Measurements from ENCODE around the gene GPHA2. TPM values are rescaled to one million over a fixed set of nuclear protein-coding genes. Genes with fewer than 3 reads are reported as not detected.
A peak's percentile ranks its signal among the peaks of the same experiment; 100 is the strongest.

Gene GPHA2
- total and polyA plus RNA-seq, 2 experiments from 2014 or later: not detected

DNA sequence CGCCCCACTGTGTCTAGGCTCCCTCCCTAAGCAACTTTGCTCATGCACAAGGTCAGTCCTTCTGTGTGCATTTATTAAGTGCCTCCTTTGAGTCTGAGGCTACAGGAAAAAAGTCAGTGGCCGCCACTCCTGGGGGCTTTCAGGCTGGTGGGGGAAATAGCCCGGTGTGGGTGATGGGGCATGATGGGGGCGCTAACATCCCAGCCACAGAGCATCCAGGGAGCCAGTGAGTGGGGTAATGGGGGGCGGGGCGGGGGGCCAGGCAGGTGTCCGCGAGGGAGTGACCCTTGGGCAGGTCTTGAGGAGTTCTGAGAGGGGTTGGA lies 47.3 kb downstream of the GPHA2 start:
- Histone ChIP-seq H3K27ac (peak overlapping the region; percentile 92), H4K20me1 (ENCODE audit: insufficient read depth, poor library complexity, severe bottlenecking) (no peaks in the 10 kb centered on the region), H2AFZ (peak overlapping the region; percentile 60), H3K27me3 (no peaks in the 10 kb centered on the region), H3K4me3 (no peak overlapping the region), H3K79me2 (peaks cover 24% of the 10 kb centered on the region), H3K36me3 (replicated peaks; ENCODE audit: insufficient read depth, low read depth) (no peaks in the 10 kb centered on the region), H3K9me2 (replicated peaks; ENCODE audit: insufficient read depth) (no peaks in the 10 kb centered on the region), H3K4me2 (peak overlapping the region; percentile 71), H3K9me3 (ENCODE audit: low read depth) (no peaks in the 10 kb centered on the region), H3K4me1 (ENCODE audit: insufficient read depth) (peaks cover 38% of the 10 kb centered on the region)
- 62% methylated on average over 6 of the region's 8 CpGs for WGBS (ENCODE audit: low lambda C conversion rate, missing lambda C conversion rate)
- no peak for DNase-seq (ENCODE audit: low spot score)
- no peak for TF ChIP-seq EZH2 (IDR thresholded peaks at IDR 0.05; ENCODE audit: borderline replicate concordance)
- TF ChIP-seq, protein P1, sequence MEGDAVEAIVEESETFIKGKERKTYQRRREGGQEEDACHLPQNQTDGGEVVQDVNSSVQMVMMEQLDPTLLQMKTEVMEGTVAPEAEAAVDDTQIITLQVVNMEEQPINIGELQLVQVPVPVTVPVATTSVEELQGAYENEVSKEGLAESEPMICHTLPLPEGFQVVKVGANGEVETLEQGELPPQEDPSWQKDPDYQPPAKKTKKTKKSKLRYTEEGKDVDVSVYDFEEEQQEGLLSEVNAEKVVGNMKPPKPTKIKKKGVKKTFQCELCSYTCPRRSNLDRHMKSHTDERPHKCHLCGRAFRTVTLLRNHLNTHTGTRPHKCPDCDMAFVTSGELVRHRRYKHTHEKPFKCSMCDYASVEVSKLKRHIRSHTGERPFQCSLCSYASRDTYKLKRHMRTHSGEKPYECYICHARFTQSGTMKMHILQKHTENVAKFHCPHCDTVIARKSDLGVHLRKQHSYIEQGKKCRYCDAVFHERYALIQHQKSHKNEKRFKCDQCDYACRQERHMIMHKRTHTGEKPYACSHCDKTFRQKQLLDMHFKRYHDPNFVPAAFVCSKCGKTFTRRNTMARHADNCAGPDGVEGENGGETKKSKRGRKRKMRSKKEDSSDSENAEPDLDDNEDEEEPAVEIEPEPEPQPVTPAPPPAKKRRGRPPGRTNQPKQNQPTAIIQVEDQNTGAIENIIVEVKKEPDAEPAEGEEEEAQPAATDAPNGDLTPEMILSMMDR (IDR thresholded peaks at IDR 0.05; ENCODE audit: poor library complexity): no peak
- no peak for TF ChIP-seq EZH2phosphoT487 (IDR thresholded peaks at IDR 0.05; ENCODE audit: low read depth, severe bottlenecking, unreplicated experiment)

DNA sequence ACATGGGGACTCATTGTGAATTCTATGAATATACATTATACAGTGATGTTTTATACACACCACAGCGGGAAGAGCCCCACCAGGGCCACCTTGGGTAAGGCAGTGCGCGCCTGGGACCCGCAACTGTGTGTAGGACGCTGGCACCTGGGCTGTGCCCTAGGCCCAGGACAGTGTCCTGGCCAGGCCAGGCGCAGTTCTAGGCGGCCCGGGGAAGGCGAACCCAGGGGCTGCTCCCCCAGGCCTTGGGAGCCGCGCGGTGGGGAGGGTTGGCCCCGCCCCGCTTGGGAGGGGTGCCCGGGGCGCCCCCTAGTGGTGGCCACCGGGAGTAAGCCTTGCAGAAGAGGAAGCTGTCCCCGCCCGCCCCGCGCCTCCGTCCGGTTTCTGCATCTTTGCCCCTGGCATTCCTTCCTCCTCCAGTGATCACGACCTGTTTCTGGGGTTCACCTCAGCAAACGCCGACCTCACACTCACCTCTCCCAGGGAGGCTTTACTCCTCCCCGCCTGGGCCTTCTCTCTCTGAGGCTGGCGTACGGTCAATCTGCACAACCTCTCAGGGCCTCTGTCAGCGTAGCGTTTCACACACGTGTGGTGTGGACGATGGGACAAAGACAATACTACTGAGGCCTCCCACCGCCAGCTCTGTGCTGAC lies 47.8 kb downstream of the GPHA2 start:
- Histone ChIP-seq H3K27ac (peak overlapping the region; percentile 92), H3K36me3 (replicated peaks; ENCODE audit: insufficient read depth, low read depth) (no peaks in the 10 kb centered on the region), H4K20me1 (ENCODE audit: insufficient read depth, poor library complexity, severe bottlenecking) (no peaks in the 10 kb centered on the region), H3K4me3 (no peak overlapping the region), H3K4me1 (ENCODE audit: insufficient read depth) (peaks cover 38% of the 10 kb centered on the region), H3K9me2 (replicated peaks; ENCODE audit: insufficient read depth) (no peaks in the 10 kb centered on the region), H3K27me3 (no peaks in the 10 kb centered on the region), H3K79me2 (peaks cover 21% of the 10 kb centered on the region), H3K9me3 (ENCODE audit: low read depth) (no peaks in the 10 kb centered on the region), H2AFZ (peak overlapping the region; percentile 60), H3K4me2 (peak overlapping the region; percentile 71)
- peak; percentile 89 for DNase-seq (ENCODE audit: low spot score)
- no peak for TF ChIP-seq EZH2 (IDR thresholded peaks at IDR 0.05; ENCODE audit: borderline replicate concordance)
- no peak for TF ChIP-seq EZH2phosphoT487 (IDR thresholded peaks at IDR 0.05; ENCODE audit: low read depth, severe bottlenecking, unreplicated experiment)
- TF ChIP-seq, protein P1 (IDR thresholded peaks at IDR 0.05; ENCODE audit: poor library complexity): peak; percentile 95
- 26% methylated on average over 21 of the region's 34 CpGs for WGBS (ENCODE audit: low lambda C conversion rate, missing lambda C conversion rate)

DNA sequence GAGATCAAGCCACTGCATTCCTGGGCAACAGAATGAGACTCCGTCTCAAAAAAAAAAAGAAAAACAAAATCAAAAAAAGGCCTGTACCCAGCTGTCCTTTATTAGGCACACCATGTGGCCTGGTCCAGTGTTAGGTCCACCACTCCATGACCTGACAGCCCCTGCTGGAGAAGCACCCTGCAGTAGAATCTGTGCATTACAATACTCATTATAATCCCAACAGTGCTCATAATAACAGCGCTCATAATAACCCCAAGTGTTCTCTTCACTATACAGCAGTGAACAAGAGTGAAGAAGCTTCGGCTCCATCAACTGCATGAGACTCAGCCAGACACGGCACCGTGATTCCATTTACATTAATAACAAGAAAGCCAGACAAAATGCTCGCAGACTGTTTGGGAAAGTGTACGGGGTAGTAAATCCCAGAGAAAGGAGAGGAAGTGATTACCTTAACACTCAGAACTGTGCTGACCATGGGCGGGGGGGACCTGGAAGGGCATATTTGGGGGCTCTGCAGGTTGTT lies 48.4 kb downstream of the GPHA2 start:
- H3K9me3 ChIP-seq (ENCODE audit: low read depth): no peaks in the 10 kb centered on the region
- no peaks in the 10 kb centered on the region for H3K9me2 ChIP-seq (replicated peaks; ENCODE audit: insufficient read depth)
- WGBS (ENCODE audit: low lambda C conversion rate, missing lambda C conversion rate): 75% methylated on average over 8 of the region's 8 CpGs
- DNase-seq (ENCODE audit: low spot score): no peak
- H3K4me2 ChIP-seq: peak overlapping the region; percentile 71
- H3K4me1 ChIP-seq (ENCODE audit: insufficient read depth): peaks cover 38% of the 10 kb centered on the region
- no peaks in the 10 kb centered on the region for H4K20me1 ChIP-seq (ENCODE audit: insufficient read depth, poor library complexity, severe bottlenecking)
- no peaks in the 10 kb centered on the region for H3K36me3 ChIP-seq (replicated peaks; ENCODE audit: insufficient read depth, low read depth)
- no peaks in the 10 kb centered on the region for H3K27me3 ChIP-seq
- H3K4me3 ChIP-seq: no peak overlapping the region
- peak overlapping the region; percentile 10 for H2AFZ ChIP-seq
- H3K27ac ChIP-seq: peak overlapping the region; percentile 92
- H3K79me2 ChIP-seq: peaks cover 15% of the 10 kb centered on the region
- no peak for TF ChIP-seq EZH2 (IDR thresholded peaks at IDR 0.05; ENCODE audit: borderline replicate concordance)
- no peak for TF ChIP-seq EZH2phosphoT487 (IDR thresholded peaks at IDR 0.05; ENCODE audit: low read depth, severe bottlenecking, unreplicated experiment)
- TF ChIP-seq, protein P1 (IDR thresholded peaks at IDR 0.05; ENCODE audit: poor library complexity): no peak

All from hepatocyte (in vitro differentiated cells).